Measurements from ENCODE around the gene OR7E24. TPM values are rescaled to one million over a fixed set of nuclear protein-coding genes. Genes with fewer than 3 reads are reported as not detected.

Gene OR7E24
- total and polyA plus RNA-seq, 2 donors (not counting 3 experiments of a cell fraction or from before 2014, with no cell fraction given), result not detected

DNA sequence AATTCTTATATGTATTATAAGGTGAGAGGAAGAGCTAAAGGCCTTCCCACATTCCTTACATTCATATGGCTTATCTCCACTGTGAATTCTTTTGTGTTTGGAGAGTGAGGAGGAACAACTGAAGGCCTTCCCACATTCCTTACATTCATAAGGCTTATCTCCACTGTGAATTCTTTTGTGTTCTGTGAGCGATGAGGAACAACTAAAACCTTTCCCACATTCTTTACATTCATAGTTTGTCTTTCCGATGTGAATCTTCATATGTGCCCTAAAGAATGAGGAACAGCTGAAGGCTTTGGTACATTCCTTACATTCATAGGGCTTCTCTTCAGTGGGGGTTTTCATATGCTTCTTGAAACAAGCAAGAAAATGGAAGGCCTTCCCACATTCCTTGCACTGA is 45.6 kb downstream of the OR7E24 start:
- no peak overlapping the region for H3K4me3 ChIP-seq (replicated peaks in 1 of 3; ENCODE audit: insufficient read depth in 1 of 3, low read depth in 1 of 3, low read length in 3 of 3)
- no peaks in the 10 kb centered on the region for H3K27me3 ChIP-seq (ENCODE audit: control insufficient read depth in 2 of 2, insufficient read depth in 2 of 2, low read length in 2 of 2)
- H2AFZ ChIP-seq (ENCODE audit: low read depth, low read length), result no peak overlapping the region
- TF ChIP-seq MYC (IDR thresholded peaks at IDR 0.05; ENCODE audit: low read depth, low read length) (no peak), JUN (IDR thresholded peaks at IDR 0.05; ENCODE audit: borderline replicate concordance, insufficient read depth, insufficient read length, low read depth) (no peak), POLR2A (IDR thresholded peaks at IDR 0.05; ENCODE audit: low read depth, low read length) (no peak), EZH2 (IDR thresholded peaks at IDR 0.05; ENCODE audit: borderline replicate concordance, low read depth, low read length, severe bottlenecking) (no peak), GATA2 (IDR thresholded peaks at IDR 0.05; ENCODE audit: insufficient read depth, insufficient read length, low read depth, low read length) (no peak), POLR2AphosphoS5 (IDR thresholded peaks at IDR 0.05; ENCODE audit: insufficient read depth, low read depth, low read length) (no peak)
- TF ChIP-seq, protein P1, sequence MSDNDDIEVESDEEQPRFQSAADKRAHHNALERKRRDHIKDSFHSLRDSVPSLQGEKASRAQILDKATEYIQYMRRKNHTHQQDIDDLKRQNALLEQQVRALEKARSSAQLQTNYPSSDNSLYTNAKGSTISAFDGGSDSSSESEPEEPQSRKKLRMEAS (IDR thresholded peaks at IDR 0.05; ENCODE audit: insufficient read depth, insufficient read length), result no peak
- TF ChIP-seq, protein P2, sequence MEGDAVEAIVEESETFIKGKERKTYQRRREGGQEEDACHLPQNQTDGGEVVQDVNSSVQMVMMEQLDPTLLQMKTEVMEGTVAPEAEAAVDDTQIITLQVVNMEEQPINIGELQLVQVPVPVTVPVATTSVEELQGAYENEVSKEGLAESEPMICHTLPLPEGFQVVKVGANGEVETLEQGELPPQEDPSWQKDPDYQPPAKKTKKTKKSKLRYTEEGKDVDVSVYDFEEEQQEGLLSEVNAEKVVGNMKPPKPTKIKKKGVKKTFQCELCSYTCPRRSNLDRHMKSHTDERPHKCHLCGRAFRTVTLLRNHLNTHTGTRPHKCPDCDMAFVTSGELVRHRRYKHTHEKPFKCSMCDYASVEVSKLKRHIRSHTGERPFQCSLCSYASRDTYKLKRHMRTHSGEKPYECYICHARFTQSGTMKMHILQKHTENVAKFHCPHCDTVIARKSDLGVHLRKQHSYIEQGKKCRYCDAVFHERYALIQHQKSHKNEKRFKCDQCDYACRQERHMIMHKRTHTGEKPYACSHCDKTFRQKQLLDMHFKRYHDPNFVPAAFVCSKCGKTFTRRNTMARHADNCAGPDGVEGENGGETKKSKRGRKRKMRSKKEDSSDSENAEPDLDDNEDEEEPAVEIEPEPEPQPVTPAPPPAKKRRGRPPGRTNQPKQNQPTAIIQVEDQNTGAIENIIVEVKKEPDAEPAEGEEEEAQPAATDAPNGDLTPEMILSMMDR (IDR thresholded peaks at IDR 0.05; ENCODE audit: extremely low read depth in 1 of 2, insufficient read depth in 1 of 2, low read depth in 1 of 2, low read length in 2 of 2), result no peak
- no TSS peak for BruUV-seq (replicated peaks)
- intact Hi-C loops (cut with micrococcal nuclease), result no loop called here
- H3K27ac ChIP-seq (ENCODE audit: insufficient read depth, low read depth, low read length), result no peak overlapping the region
- DNase-seq (ENCODE audit: low read depth, low spot score) (no peak), FAIRE-seq (no peak)
- H3K79me2 ChIP-seq (ENCODE audit: control insufficient read depth, insufficient read depth, low read length), result no peaks in the 10 kb centered on the region
- H4K20me1 ChIP-seq (replicated peaks; ENCODE audit: control insufficient read depth, extremely low read depth, insufficient read depth, low read length), result no peaks in the 10 kb centered on the region
- POLR2A ChIA-PET, result no interaction called here
- dilution Hi-C loops (cut with MboI; ENCODE audit: extremely low pct_ligation_motif_present, low sequenced_read_pairs), result no loop called here
- no peak overlapping the region for H3K9ac ChIP-seq (replicated peaks; ENCODE audit: extremely low read depth, insufficient read depth, low read length)
- H3K36me3 ChIP-seq (ENCODE audit: control insufficient read depth in 2 of 2, extremely low read depth in 1 of 2, insufficient read depth in 2 of 2, low read length in 2 of 2), result peaks cover 4 to 15% of the 10 kb centered on the region in 2 experiments
- H3K4me1 ChIP-seq (ENCODE audit: control insufficient read depth, extremely low read depth, insufficient read depth, low read length), result no peaks in the 10 kb centered on the region
- H3K9me1 ChIP-seq (replicated peaks; ENCODE audit: control insufficient read depth, extremely low read depth, insufficient read depth, low read length), result no peaks in the 10 kb centered on the region
- H3K9me3 ChIP-seq (replicated peaks; ENCODE audit: control insufficient read depth, insufficient read depth, low read length), result peaks cover 20% of the 10 kb centered on the region
- H3K4me2 ChIP-seq (ENCODE audit: insufficient read depth, low read length), result no peak overlapping the region
- CTCF ChIA-PET, result no interaction called here

Other genes with a start within 250 kb of the OR7E24 start
- gene MUC16, start 240.5 kb upstream of the OR7E24 start, total RNA-seq, result not detected in 2 replicates
- gene MUC16, start 240.5 kb upstream of the OR7E24 start, polyA plus RNA-seq, result not detected in 2 replicates
- gene OR1M1, start 163.9 kb upstream of the OR7E24 start, total RNA-seq, result not detected in 2 replicates
- not detected in 2 replicates for gene OR1M1, start 163.9 kb upstream of the OR7E24 start, polyA plus RNA-seq
- gene OR7G2, start 143.5 kb upstream of the OR7E24 start, total RNA-seq, result not detected in 2 replicates
- gene OR7G2, start 143.5 kb upstream of the OR7E24 start, polyA plus RNA-seq, result not detected in 2 replicates
- not detected in 2 replicates for gene OR7G1, start 135.2 kb upstream of the OR7E24 start, total RNA-seq
- gene OR7G1, start 135.2 kb upstream of the OR7E24 start, polyA plus RNA-seq, result not detected in 2 replicates
- not detected in 2 replicates for gene OR7G3, start 124.0 kb upstream of the OR7E24 start, total RNA-seq
- gene OR7G3, start 124.0 kb upstream of the OR7E24 start, polyA plus RNA-seq, result not detected in 2 replicates
- 29.5 and 30.4 TPM in 2 replicates for gene ZNF317, start 110.5 kb upstream of the OR7E24 start, total RNA-seq
- gene ZNF317, start 110.5 kb upstream of the OR7E24 start, polyA plus RNA-seq, result 13.8 and 14.2 TPM in 2 replicates
- gene OR7D2, start 72.0 kb upstream of the OR7E24 start, total RNA-seq, result not detected in 2 replicates
- gene OR7D2, start 72.0 kb upstream of the OR7E24 start, polyA plus RNA-seq, result 0.05 TPM in 1 of 2 replicates, not detected in the other
- gene OR7D4, start 31.3 kb upstream of the OR7E24 start, total RNA-seq, result not detected in 2 replicates
- gene OR7D4, start 31.3 kb upstream of the OR7E24 start, polyA plus RNA-seq, result not detected in 2 replicates
- gene ZNF699, start 58.9 kb downstream of the OR7E24 start, total RNA-seq, result 3.9 and 4.7 TPM in 2 replicates
- 0.48 and 0.59 TPM in 2 replicates for gene ZNF699, start 58.9 kb downstream of the OR7E24 start, polyA plus RNA-seq
- 10.1 and 13.5 TPM in 2 replicates for gene ZNF559, start 73.2 kb downstream of the OR7E24 start, total RNA-seq
- gene ZNF559, start 73.2 kb downstream of the OR7E24 start, polyA plus RNA-seq, result 6.1 and 7.8 TPM in 2 replicates
- 0.42 and 0.69 TPM in 2 replicates for gene ZNF177, start 112.1 kb downstream of the OR7E24 start, total RNA-seq
- gene ZNF177, start 112.1 kb downstream of the OR7E24 start, polyA plus RNA-seq, result 0.76 and 0.86 TPM in 2 replicates
- 16.7 and 17.0 TPM in 2 replicates for gene ZNF266, start 184.6 kb downstream of the OR7E24 start, total RNA-seq
- gene ZNF266, start 184.6 kb downstream of the OR7E24 start, polyA plus RNA-seq, result 11.8 and 16.7 TPM in 2 replicates
- gene ZNF560, start 247.7 kb downstream of the OR7E24 start, total RNA-seq, result not detected in 2 replicates
- 0.03 and 0.06 TPM in 2 replicates for gene ZNF560, start 247.7 kb downstream of the OR7E24 start, polyA plus RNA-seq